OCI-LY7 (cell line): ENCODE data around the gene DVL1.

ENCODE experiments used
- CTCF ChIP-seq: fragments of 200-600 bp; sonication (generic); conservative IDR thresholded peaks from 2 replicates; pipeline ENCODE4 v1.5.1; 2014; ENCODE audit warnings: mild to moderate bottlenecking, antibody characterized with exemption, low read length, moderate library complexity, mixed read lengths
- EZH2phosphoT487 ChIP-seq: fragments of 200-600 bp; sonication (generic); IDR thresholded peaks from 2 replicates; pipeline ENCODE4 v1.6.1; 2018; ENCODE audit warnings: low read depth, borderline replicate concordance, mild to moderate bottlenecking, mixed run types, antibody characterized with exemption, low read length, moderate library complexity, mixed read lengths

- TF ChIP-seq CTCF (no peak), EZH2phosphoT487 (no peak)
Observed at GRCh38 chr1:1348420-1349255, 580 bp downstream of the DVL1 start.
